GM19328 (cell line): ENCODE data around the gene IQCK.
"Not testable (repeated sequence)": the region's sequence is repeated elsewhere in the genome, so short reads cannot be mapped to it uniquely, and the experiment has no call there.

Experiments
- ATAC-seq: cut with Tn5 transposase; IDR thresholded peaks from one replicate; pipeline ENCODE4 v1.9.1; 2021; ENCODE audit warnings: mild to moderate bottlenecking, moderate library complexity; ENCODE audit not compliant: unreplicated experiment

Gene IQCK

DNA sequence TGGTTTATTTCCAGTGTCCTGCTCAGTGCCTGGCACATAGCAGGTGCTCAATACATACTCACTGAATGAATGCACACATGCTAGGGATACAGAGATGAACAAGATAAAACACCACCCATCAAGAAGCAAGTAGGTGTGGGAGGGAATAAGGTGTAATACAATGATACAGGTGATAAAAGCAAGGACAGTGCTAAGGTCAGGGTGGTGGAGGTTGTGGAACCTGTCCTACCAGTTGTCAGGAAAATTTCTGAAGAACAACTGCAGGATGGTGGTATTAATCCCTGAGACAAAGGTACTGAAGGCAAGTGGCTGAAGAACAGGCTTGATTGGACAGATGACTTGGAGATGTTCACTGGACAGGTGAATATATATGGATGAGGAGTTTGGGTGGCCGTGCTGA, 1.9 kb upstream of the IQCK start:
- no peak for ATAC-seq

DNA sequence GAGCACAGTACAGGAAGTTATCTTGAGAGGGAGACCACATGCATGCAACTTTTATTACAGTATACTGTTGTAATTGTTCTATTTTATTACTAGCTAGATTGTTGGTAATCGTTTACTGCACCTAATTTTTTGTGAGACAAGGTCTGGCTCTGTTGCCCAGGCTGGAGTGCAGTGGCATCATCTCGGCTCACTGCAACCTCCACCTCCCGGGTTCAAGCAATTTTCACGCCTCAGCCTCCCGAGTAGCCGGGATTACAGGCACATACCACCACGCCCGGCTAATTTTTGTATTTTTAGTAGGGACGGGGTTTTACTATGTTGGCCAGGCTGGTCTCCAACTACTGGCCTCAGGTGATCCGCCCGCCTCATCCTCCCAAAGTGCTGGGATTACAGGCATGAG, 1.3 kb upstream of the IQCK start:
- ATAC-seq: not testable (repeated sequence)

DNA sequence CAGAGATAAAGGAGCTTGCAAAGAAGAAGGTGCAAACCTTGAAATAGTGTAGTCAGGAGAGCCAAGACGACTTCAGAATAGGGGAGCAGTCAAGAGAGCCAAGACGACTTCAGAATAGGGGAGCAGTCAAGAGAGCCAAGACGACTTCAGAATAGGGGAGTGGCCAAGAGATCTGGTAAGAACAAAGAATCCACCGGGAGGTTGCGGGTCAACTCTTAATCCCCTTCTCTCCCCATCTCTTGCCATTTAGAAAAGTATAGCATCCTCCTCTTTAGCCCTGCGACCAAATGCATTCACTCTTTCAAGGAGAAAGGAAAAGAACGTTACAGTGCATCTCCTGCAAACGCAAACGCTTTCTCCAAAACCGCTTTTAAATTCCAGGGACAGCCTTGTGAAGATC, 757 bp upstream of the IQCK start:
- no peak for ATAC-seq

DNA sequence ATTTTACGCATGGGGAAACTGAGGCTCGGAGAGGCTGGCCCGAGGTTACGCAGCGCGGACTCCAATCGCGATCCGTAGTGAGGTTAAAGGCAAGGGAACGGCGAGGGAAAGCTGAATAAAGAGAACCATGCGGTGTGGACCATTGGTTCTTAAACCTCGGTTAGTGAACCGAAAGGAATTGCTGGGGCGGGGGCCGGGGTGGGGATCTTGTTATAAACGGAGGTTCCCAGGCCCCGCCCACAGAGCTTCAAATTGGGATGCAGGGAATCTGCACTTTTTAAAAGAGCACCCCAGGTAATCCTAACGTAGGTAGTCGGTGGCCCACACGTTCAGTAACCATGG, 524 bp downstream of the IQCK start:
- ATAC-seq: no peak

DNA sequence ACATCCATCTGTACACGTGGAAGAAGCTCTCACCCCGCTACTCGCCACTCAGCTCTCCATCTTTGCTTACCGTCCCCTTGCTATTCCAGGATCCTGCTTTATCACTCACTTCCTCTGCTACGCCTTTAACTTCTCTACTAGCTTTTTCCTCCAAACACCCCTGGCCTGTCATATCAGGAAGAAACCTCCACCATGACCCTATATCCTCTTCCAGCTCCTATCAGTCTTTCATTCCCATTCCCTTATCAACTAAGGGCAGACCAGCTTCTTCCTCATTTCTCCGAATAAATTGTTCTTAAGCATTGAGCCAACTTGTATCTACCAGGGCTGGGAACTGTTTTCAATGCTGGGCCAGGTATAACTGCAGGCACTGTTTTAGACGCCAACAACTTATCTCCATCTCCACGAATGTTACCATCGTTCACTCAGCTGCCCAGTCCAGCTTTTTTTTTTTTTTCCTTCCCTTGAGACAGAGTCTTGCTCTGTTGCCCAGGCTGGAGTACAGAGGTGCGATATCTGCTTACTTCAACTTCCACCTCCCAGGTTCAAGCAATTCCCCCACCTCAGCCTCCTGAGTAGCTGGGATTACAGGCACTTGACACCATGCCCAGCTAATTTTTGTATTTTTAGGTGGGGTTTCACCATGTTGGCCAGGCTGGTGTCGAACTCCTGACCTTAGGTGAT, 4.3 kb downstream of the IQCK start:
- ATAC-seq: no peak

DNA sequence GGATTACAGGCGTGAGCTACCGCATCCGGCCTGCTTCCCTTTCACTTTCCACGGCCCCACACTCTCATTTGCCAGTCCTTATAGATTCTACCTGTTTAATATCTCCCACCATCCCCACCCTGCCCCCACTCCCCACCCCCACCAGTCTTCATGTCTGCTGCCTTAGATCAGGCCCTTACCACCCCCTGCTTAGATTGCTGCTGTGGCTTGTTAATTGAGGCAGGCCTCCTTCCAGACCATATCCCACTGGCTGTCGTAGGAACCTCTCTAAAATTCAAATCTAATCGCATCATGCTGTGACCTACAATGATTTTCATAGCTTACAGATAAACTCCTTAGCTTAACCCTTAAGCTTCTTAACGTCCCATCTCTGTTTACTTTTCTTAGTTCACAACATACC, 4.9 kb downstream of the IQCK start:
- no peak for ATAC-seq

DNA sequence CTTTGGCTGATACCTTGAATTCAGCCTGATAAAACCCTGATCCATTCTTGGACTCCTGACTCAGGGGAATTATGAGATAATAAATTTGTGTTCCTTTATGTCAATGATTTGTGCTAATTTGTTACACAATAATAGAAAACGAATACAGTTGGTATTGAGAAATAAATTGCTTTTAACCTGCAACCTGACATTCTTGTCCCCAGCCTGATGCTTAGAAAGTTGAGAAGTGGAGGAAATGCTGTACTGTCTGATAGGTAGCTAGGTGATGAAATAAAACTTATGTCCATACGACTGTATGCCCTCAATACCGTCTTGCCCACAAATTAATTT, 10.5 kb downstream of the IQCK start:
- no peak for ATAC-seq

DNA sequence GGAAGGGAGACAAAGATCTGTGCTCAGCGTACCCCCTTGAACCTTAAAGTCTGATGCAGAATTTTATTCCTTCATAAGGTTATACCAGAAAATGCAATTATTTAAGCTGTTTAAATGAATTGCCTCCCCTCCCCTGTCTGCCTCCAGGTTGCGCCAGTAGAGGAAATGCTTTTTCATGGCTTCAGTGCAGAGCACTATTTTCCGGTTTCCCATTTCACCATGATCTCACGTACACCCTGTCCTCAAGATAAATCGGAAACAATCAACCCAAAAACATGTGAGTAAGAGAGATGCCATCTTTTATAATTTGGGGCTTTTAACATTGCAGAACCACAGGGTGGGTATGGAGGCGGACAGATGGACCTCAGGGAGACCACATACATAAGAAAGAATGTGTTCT, 15.5 kb downstream of the IQCK start:
- no peak for ATAC-seq

DNA sequence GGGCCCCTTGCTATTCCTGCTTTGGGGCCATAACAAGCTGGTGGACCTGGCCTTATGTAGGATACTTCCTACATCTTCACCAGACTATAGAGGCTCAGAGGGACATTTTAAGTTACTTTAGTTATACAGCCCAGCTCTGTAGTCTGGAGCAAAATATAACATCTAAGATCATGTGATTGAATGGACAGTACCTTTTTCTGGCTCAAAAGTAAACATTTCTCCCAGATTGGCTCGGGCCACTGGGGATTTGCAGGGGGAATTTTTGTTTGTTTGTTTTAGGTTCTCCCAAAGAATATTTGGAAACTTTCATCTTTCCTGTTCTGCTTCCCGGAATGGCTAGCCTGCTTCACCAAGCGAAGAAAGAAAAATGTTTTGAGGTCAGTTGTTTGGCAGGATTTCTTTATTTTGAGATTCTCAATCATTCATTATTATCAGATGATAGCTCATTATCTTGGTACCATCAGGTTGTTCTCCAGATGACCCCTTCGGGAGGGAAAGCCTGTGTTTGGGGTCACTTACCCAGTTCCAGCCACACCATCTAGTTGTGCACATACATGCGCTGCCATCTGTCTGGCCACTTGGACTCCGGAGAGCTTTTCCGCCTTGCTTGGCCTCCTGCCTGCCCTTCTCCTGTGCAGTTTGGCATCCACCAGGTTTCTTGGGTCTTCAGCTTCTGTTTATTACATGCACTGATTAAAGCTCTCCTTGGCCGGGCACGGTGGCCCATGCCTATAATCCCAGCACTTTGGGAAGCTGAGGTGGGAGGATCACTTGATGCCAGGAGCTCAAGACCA, 17.2 kb downstream of the IQCK start:
- no peak for ATAC-seq

DNA sequence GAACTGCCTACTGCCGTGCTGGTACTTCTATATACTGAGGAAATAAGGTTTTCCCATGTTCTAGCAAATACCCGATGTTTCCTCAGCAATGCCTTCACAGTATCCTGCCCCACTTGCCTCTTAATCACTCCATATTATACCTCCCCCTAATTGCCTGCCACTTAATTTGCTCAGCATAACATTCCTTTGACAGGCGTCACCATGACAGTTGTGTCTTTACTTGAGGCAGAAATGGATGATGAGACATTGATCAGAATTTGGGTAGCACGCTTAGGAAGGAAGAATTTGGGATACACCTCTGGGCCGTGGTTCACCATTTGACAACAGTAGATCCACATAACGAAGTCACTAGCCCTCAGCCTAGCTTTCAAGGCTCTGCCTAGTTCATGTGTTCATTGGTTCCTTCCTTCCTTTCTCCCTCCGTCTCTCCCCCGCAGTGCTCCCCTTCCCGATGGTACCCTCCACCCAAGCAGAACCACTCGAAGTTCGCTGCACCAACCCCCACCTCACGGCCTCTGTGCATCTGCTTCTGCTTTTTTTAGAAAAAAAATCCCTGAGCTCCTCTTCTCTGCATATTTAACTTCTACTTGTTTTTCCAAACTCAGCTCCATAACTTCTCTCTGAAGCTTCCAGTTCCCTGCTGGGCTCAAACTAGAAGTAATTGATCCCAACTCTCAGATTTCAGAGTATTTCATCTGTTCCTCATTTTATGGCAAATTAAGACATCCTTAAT, 19.4 kb downstream of the IQCK start:
- no peak for ATAC-seq

DNA sequence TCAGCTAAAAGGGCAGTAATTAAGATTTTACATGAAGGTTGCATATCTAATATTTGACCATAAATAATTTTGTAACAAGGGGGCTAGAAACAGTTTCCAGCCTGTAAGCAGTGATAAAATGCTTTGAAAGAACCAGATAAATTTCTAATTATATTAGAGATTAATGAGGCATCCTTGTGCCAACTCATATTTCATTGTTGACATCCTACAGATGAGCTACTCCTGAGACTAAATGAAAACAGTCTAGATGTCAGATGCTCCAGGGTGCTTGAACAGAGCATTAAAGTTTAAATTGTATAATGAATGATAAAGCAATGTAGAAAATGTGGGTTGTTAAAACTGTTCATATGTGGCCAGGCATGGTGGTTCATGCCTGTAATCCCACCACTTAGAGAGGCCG, 23.3 kb downstream of the IQCK start:
- no peak for ATAC-seq

DNA sequence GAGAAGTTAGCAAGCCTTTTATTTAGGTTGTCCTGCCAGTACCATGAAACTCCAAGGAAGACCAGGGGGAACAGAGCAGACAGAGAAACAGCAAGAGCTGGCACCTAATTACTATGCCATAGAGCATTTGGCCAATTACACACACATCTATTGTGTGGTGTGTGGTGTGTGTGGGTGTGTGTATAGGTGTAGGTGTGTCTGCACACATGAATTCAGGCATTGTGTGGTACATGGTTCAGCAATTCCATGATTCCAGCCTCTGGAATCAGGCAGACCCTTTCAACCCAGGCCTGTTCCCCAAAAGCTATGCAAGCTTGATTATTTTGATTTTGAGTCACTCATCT, 25.7 kb downstream of the IQCK start:
- no peak for ATAC-seq

DNA sequence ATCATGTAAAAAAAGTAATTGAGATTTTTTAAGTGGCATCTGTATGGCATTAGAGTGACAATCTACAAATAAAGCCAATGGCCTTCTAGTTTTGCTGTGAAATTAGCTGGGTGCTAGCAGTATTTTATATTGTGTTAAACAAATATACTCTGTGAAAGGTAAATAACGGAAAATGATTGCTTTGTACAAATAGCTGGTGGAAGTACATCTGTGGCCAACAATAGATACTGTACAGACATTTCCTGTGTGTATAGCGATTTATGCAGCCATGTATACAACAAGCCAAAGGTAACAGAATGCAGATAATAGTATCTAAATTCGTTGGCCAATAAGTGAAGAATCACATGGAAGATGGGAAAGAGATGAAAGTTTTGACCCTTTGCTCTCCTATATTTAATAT, 26.6 kb downstream of the IQCK start:
- ATAC-seq: no peak

DNA sequence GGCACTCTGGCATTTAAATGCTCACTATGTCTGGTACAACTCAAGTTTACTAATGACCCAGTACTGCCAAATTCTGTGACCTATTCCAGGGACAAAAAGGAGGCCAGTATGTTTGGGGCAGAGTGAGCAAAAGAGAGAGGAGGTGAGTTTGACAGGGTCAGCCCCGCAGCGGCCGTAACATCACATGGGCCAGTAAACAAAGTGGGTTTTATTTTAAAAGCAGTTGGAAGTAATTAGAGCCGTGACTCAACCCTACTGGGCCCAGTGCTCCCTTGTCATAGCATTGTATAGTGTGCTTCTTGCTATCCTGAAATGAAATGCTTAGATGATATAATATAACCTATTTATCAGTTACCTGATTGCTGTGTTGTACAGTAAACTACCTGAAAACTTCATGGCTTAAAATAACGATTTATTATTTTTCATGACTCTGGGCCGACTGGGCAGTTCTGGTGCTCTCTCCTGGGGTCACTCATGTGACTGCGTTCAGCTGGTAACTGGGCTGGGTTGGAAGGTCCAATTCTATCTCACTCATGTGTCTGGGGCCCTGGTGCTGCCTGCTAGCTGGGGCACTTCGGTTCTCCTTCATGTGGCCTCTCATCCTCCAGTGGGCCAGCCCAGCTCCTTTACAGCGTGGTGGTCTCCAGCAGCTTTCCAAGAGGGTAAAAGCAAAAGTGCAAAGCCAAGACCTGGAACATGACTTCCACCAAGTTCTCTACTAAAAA, 27.4 kb downstream of the IQCK start:
- no peak for ATAC-seq

DNA sequence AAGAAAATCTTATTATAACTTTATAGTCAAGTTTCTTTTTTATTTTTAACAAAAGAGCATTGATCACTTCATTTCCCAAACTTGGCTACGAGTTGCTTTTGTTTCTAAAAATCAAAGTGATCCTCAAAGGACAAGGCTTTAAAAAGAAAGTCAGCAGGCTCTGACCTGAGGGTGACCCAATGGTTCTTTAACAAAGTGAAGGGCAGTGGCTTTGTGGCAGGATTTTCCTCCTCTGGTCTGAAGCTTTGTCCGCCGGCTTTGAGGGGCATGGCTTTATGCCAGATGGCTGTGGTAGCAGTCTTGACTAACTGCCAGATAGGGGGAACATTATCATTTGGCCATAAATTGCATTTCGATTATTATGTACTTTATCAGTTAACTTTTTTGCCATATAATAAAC, 28.5 kb downstream of the IQCK start:
- no peak for ATAC-seq

DNA sequence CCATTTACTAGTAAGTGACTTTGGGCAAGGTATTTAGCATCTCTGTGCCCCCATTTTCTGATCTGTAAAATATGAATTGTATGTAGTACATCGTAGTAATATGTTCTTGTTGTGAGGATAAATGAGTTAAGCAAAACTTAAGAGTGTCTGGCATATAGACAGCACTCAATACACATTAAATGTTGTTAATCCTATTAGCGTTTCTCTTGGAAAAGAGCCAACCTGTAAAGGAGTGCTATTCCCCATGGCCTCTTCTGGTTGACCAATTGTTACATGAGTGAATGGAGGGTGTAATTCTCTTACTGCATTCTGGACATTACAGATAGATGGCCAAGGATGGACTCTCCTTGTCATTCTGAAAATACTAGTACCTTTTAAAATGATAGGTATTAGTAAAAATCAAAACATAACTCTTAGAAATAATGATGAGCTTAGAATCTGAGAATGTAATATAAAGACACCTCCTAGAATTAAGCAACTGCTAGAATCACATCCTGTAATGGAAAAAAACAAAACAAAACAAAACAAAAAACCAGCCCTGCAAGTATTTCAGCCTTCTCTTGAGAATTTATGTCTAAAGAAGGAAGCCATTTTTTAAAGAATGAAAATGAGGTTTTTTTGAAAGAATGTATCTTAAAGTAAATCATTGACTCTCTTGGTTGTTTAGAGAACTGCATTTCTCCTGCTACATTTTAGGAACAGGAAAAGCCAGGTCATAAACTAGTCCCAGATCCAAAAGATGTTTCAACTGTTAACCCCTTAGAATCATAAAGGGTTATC, 30.5 kb downstream of the IQCK start:
- ATAC-seq: no peak

DNA sequence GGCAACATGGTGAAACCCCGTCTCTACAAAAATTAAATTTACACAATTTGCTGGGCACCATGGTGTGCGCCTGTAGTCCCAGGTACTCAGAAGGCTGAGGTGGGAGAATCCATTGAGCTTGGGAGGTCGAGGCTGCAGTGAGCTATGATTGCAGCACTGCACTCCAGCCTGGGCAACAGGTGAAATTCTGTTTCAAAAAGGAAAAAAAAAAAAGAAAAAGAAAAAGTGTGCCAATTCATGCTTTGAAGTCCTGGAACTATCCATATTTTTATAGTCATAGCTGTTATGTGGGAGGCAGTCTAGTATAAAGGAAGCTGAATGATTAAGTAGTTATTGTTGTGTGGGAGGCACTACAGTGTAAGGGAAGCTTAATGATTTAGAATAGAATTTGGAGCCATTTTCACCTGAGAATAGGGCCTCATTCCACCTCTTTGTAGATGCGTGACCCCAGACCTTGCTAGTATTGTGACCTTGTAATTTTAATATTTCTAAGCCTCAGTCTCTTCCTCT, 31.6 kb downstream of the IQCK start:
- no peak for ATAC-seq

DNA sequence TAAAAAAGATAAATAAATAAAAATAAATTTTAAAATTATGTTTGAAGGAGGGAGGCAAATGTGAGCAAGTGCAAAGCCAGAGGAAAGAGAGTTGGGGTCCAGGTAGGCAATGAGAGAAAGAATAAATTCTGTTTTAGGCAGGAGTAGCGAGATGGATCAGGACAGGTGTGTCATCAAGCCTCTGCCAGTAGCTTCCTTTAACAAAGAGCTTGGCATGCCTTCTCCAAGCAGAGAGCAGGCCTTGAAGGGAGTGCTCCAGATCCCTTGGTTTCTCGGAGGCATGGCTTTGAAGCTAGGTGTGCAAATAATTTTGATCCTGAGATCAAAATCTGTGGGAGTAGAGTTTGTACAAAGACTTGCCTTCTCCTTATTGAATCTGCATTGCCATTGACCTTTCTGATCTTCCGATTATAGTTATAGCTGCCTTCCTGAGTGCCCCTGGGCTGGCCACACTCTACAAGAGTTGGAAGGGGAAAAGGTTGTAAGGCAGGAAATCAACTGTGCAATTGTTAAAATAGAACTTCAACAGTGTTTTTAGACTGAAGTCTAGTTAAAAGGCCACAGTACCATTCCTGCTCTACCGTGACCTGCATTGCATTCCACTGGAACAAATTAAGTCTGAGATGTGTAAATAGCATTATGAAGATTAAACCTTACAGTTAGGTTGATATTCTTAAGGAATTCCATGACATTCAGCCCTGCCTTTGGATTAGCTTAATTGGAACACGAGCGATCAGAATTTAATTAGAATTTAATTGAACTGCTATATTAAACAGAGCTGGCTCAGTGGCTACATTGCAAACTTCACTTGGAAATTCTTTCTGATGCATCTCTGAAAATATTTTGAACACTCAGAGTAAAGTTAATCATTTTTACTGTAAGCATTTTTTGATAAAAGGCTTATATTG, 33.7 kb downstream of the IQCK start:
- ATAC-seq: no peak

DNA sequence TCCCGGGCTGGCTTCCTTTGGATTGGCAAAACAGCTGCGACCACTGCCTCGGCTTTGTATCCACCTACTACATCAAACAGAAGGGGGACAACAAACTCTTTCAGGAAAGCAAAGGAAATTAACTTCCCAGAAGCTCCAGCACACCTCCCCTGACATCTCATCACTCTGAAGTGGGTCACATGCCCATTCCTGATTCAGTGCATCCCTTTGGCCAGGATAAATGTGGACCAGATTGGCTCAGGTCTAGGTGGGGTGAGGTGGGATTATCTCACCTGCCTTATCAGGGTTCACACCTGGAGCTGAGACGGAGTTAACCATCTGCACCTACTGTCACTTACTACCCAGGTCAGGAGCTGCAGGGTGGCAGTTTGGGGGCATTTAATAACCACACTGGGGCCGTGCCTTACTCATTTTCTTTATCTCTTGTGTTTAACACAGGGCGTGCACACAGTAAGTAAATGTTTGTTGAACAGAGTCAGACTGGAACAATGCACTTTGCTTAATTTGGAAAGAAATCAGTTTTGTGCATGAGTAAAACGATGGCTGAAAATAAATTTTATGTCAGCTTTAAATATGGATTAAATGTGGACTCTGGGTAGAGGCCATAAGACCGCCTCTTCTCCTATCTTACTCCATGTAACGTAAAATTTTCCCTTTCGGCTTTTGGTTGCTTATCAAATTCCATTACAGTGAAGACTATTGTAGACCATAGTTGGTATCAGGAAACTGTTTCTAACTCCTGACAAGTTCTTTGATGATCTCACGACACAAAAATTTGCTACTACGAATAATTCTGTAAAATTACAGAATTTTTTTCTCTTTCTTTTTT, 36.0 kb downstream of the IQCK start:
- ATAC-seq: no peak
